HCT116 (cell line): Measurements from ENCODE around the gene PRIMA1.

Experiments used
- EGR1 ChIP-seq: IDR thresholded peaks from 2 replicates; pipeline ENCODE4 v1.6.1; 2012; ENCODE audit warnings: low read depth
- RAD21 ChIP-seq: IDR thresholded peaks from 2 replicates; pipeline ENCODE4 v1.6.1; 2012; ENCODE audit warnings: low read depth, mild to moderate bottlenecking
- SRF ChIP-seq: IDR thresholded peaks from 2 replicates; pipeline ENCODE4 v1.6.1; 2012; ENCODE audit warnings: low read depth

- TF ChIP-seq SRF, result no peak
- TF ChIP-seq RAD21, result no peak
- TF ChIP-seq EGR1, result no peak
These were observed 105.8 kb downstream of the PRIMA1 start for GRCh38 chr14:93682459-93682858.
